ENCODE results near the gene MRGPRG.

- TF ChIP-seq, protein P1, sequence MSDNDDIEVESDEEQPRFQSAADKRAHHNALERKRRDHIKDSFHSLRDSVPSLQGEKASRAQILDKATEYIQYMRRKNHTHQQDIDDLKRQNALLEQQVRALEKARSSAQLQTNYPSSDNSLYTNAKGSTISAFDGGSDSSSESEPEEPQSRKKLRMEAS (CRISPR knock-in tag; IDR thresholded peaks at IDR 0.05), result no peak
- TF ChIP-seq ESRRA (CRISPR knock-in tag; IDR thresholded peaks at IDR 0.05; ENCODE audit: borderline replicate concordance) (no peak), CTCF (IDR thresholded peaks at IDR 0.05) (no peak), JAZF1 (CRISPR knock-in tag; IDR thresholded peaks at IDR 0.05) (no peak), ELF4 (CRISPR knock-in tag; IDR thresholded peaks at IDR 0.05; ENCODE audit: low read depth) (no peak)
- TF ChIP-seq, protein P2, sequence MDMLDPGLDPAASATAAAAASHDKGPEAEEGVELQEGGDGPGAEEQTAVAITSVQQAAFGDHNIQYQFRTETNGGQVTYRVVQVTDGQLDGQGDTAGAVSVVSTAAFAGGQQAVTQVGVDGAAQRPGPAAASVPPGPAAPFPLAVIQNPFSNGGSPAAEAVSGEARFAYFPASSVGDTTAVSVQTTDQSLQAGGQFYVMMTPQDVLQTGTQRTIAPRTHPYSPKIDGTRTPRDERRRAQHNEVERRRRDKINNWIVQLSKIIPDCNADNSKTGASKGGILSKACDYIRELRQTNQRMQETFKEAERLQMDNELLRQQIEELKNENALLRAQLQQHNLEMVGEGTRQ (CRISPR knock-in tag; IDR thresholded peaks at IDR 0.05), result no peak
- TF ChIP-seq, protein P3, sequence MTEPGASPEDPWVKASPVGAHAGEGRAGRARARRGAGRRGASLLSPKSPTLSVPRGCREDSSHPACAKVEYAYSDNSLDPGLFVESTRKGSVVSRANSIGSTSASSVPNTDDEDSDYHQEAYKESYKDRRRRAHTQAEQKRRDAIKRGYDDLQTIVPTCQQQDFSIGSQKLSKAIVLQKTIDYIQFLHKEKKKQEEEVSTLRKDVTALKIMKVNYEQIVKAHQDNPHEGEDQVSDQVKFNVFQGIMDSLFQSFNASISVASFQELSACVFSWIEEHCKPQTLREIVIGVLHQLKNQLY (CRISPR knock-in tag; IDR thresholded peaks at IDR 0.05), result no peak
These were observed 4.6 kb upstream of the MRGPRG start for GRCh38 chr11:3222941-3223915.
